ENCODE data around the gene ZFYVE28. TPM values are rescaled to one million over a fixed set of nuclear protein-coding genes. Genes with fewer than 3 reads are reported as not detected.
A peak's percentile ranks its signal among the peaks of the same experiment; 100 is the strongest.

ZFYVE28 gene
- total RNA-seq, 1 donor from 2014 or later, result 5.1 TPM

- H3K36me3 Mint-ChIP-seq (ENCODE audit: low read depth), result peaks cover 2% of the 10 kb centered on the region
- H3K4me3 Mint-ChIP-seq, result no peak overlapping the region
- H3K27ac Mint-ChIP-seq, result no peak overlapping the region
- no peak for DNase-seq (ENCODE audit: low spot score)
- peaks cover 23% of the 10 kb centered on the region for H3K27me3 Mint-ChIP-seq (ENCODE audit: insufficient read depth)
- peaks cover 22% of the 10 kb centered on the region for H3K4me1 Mint-ChIP-seq (ENCODE audit: low read depth)
- intact Hi-C loops (cut with micrococcal nuclease), result no loop called here
- no peaks in the 10 kb centered on the region for H3K9me3 Mint-ChIP-seq
Observed at GRCh38 chr4:2396781-2397368, 21.6 kb downstream of the ZFYVE28 start.

- peaks cover 33% of the 10 kb centered on the region for H3K27me3 Mint-ChIP-seq (ENCODE audit: insufficient read depth)
- peaks cover 14% of the 10 kb centered on the region for H3K4me1 Mint-ChIP-seq (ENCODE audit: low read depth)
- H3K4me3 Mint-ChIP-seq, result no peak overlapping the region
- peaks cover 2% of the 10 kb centered on the region for H3K36me3 Mint-ChIP-seq (ENCODE audit: low read depth)
- H3K9me3 Mint-ChIP-seq, result no peaks in the 10 kb centered on the region
- no peak for DNase-seq (ENCODE audit: low spot score)
- intact Hi-C loops (cut with micrococcal nuclease), result no loop called here
- H3K27ac Mint-ChIP-seq, result no peak overlapping the region
Observed at GRCh38 chr4:2395584-2395983, 22.9 kb downstream of the ZFYVE28 start.

- Mint-ChIP-seq H3K4me3 (no peak overlapping the region), H3K36me3 (ENCODE audit: low read depth) (peaks cover 2% of the 10 kb centered on the region), H3K9me3 (no peaks in the 10 kb centered on the region), H3K27me3 (ENCODE audit: insufficient read depth) (peaks cover 33% of the 10 kb centered on the region), H3K4me1 (ENCODE audit: low read depth) (peaks cover 14% of the 10 kb centered on the region), H3K27ac (no peak overlapping the region)
- intact Hi-C loops (cut with micrococcal nuclease), result no loop called here
- DNase-seq (ENCODE audit: low spot score), result no peak
Observed at GRCh38 chr4:2395038-2395437, 23.4 kb downstream of the ZFYVE28 start.

- H3K27me3 Mint-ChIP-seq (ENCODE audit: insufficient read depth), result peaks cover 33% of the 10 kb centered on the region
- intact Hi-C loops (cut with micrococcal nuclease), result no loop called here
- H3K4me1 Mint-ChIP-seq (ENCODE audit: low read depth), result peaks cover 14% of the 10 kb centered on the region
- H3K27ac Mint-ChIP-seq, result no peak overlapping the region
- H3K36me3 Mint-ChIP-seq (ENCODE audit: low read depth), result peaks cover 2% of the 10 kb centered on the region
- no peaks in the 10 kb centered on the region for H3K9me3 Mint-ChIP-seq
- no peak for DNase-seq (ENCODE audit: low spot score)
- no peak overlapping the region for H3K4me3 Mint-ChIP-seq
Observed at GRCh38 chr4:2394528-2394927, 23.9 kb downstream of the ZFYVE28 start.

- Mint-ChIP-seq H3K9me3 (no peaks in the 10 kb centered on the region), H3K27me3 (ENCODE audit: insufficient read depth) (peaks cover 30% of the 10 kb centered on the region), H3K4me1 (ENCODE audit: low read depth) (peaks cover 14% of the 10 kb centered on the region), H3K36me3 (ENCODE audit: low read depth) (peaks cover 2% of the 10 kb centered on the region), H3K4me3 (peak overlapping the region; percentile 33), H3K27ac (no peak overlapping the region)
- DNase-seq (ENCODE audit: low spot score), result no peak
- intact Hi-C loops (cut with micrococcal nuclease), result no loop called here
Observed at GRCh38 chr4:2393353-2394270, 24.8 kb downstream of the ZFYVE28 start.

- Mint-ChIP-seq H3K36me3 (ENCODE audit: low read depth) (peaks cover 2% of the 10 kb centered on the region), H3K4me3 (no peak overlapping the region), H3K27me3 (ENCODE audit: insufficient read depth) (peaks cover 26% of the 10 kb centered on the region), H3K4me1 (ENCODE audit: low read depth) (peaks cover 14% of the 10 kb centered on the region), H3K27ac (no peak overlapping the region), H3K9me3 (no peaks in the 10 kb centered on the region)
- no peak for DNase-seq (ENCODE audit: low spot score)
- intact Hi-C loops (cut with micrococcal nuclease), result no loop called here
Observed at GRCh38 chr4:2390784-2391421, 27.5 kb downstream of the ZFYVE28 start.

GRCh38 chr4:2390146-2390545 is 28.3 kb downstream of the ZFYVE28 start:
- intact Hi-C loops (cut with micrococcal nuclease), result no loop called here
- no peaks in the 10 kb centered on the region for H3K9me3 Mint-ChIP-seq
- peaks cover 2% of the 10 kb centered on the region for H3K36me3 Mint-ChIP-seq (ENCODE audit: low read depth)
- H3K4me3 Mint-ChIP-seq, result no peak overlapping the region
- H3K27ac Mint-ChIP-seq, result no peak overlapping the region
- H3K4me1 Mint-ChIP-seq (ENCODE audit: low read depth), result peaks cover 14% of the 10 kb centered on the region
- H3K27me3 Mint-ChIP-seq (ENCODE audit: insufficient read depth), result peaks cover 26% of the 10 kb centered on the region
- DNase-seq (ENCODE audit: low spot score), result no peak

GRCh38 chr4:2389691-2390090 is 28.8 kb downstream of the ZFYVE28 start:
- intact Hi-C loops (cut with micrococcal nuclease), result no loop called here
- Mint-ChIP-seq H3K36me3 (ENCODE audit: low read depth) (peaks cover 2% of the 10 kb centered on the region), H3K27ac (no peak overlapping the region), H3K4me1 (ENCODE audit: low read depth) (peaks cover 14% of the 10 kb centered on the region), H3K27me3 (ENCODE audit: insufficient read depth) (peaks cover 26% of the 10 kb centered on the region), H3K9me3 (no peaks in the 10 kb centered on the region), H3K4me3 (no peak overlapping the region)
- DNase-seq (ENCODE audit: low spot score), result no peak

GRCh38 chr4:2388429-2389182 is 29.8 kb downstream of the ZFYVE28 start:
- intact Hi-C loops (cut with micrococcal nuclease), result no loop called here
- no peaks in the 10 kb centered on the region for H3K9me3 Mint-ChIP-seq
- DNase-seq (ENCODE audit: low spot score), result no peak
- no peak overlapping the region for H3K27ac Mint-ChIP-seq
- H3K36me3 Mint-ChIP-seq (ENCODE audit: low read depth), result peaks cover 2% of the 10 kb centered on the region
- peaks cover 4% of the 10 kb centered on the region for H3K4me1 Mint-ChIP-seq (ENCODE audit: low read depth)
- H3K27me3 Mint-ChIP-seq (ENCODE audit: insufficient read depth), result peaks cover 18% of the 10 kb centered on the region
- H3K4me3 Mint-ChIP-seq, result no peak overlapping the region

GRCh38 chr4:2387829-2388228 is 30.6 kb downstream of the ZFYVE28 start:
- no peaks in the 10 kb centered on the region for H3K4me1 Mint-ChIP-seq (ENCODE audit: low read depth)
- H3K27ac Mint-ChIP-seq, result no peak overlapping the region
- DNase-seq (ENCODE audit: low spot score), result no peak
- H3K9me3 Mint-ChIP-seq, result no peaks in the 10 kb centered on the region
- H3K36me3 Mint-ChIP-seq (ENCODE audit: low read depth), result peaks cover 2% of the 10 kb centered on the region
- intact Hi-C loops (cut with micrococcal nuclease), result no loop called here
- peaks cover 15% of the 10 kb centered on the region for H3K27me3 Mint-ChIP-seq (ENCODE audit: insufficient read depth)
- H3K4me3 Mint-ChIP-seq, result no peak overlapping the region

- no peaks in the 10 kb centered on the region for H3K4me1 Mint-ChIP-seq (ENCODE audit: low read depth)
- intact Hi-C loops (cut with micrococcal nuclease), result no loop called here
- no peak overlapping the region for H3K27ac Mint-ChIP-seq
- H3K9me3 Mint-ChIP-seq, result no peaks in the 10 kb centered on the region
- no peak for DNase-seq (ENCODE audit: low spot score)
- H3K4me3 Mint-ChIP-seq, result no peak overlapping the region
- H3K27me3 Mint-ChIP-seq (ENCODE audit: insufficient read depth), result peaks cover 12% of the 10 kb centered on the region
- H3K36me3 Mint-ChIP-seq (ENCODE audit: low read depth), result peaks cover 1% of the 10 kb centered on the region
Observed at GRCh38 chr4:2387218-2387617, 31.2 kb downstream of the ZFYVE28 start.

- no peaks in the 10 kb centered on the region for H3K4me1 Mint-ChIP-seq (ENCODE audit: low read depth)
- no peak for DNase-seq (ENCODE audit: low spot score)
- no peaks in the 10 kb centered on the region for H3K36me3 Mint-ChIP-seq (ENCODE audit: low read depth)
- no peak overlapping the region for H3K4me3 Mint-ChIP-seq
- H3K27ac Mint-ChIP-seq, result no peak overlapping the region
- H3K9me3 Mint-ChIP-seq, result no peaks in the 10 kb centered on the region
- peaks cover 9% of the 10 kb centered on the region for H3K27me3 Mint-ChIP-seq (ENCODE audit: insufficient read depth)
- intact Hi-C loops (cut with micrococcal nuclease), result no loop called here
Observed at GRCh38 chr4:2386717-2387116, 31.7 kb downstream of the ZFYVE28 start.

All from activated T-helper 1 cell treated with anti-CD3 and anti-CD28 coated beads, Interleukin-12 subunit alpha, Interleukin-12 subunit beta, Interleukin-2, Interleukin-4 antibody, amounts not matched to agents 30 ng/mL and 10 ng/mL and 1 ng/mL, durations not matched to agents 14 hours and 24 hours and 36 hours (primary cell).